SW 1271 (cell line): ENCODE data around the gene BTBD9.
A peak's percentile ranks its signal among the peaks of the same experiment; 100 is the strongest.

ENCODE experiments used
- DNase-seq, 2 experiments: peaks; one replicate each; lab custom pipeline; 2025; lab: John Stamatoyannopoulos, UW

The BTBD9 gene

DNA sequence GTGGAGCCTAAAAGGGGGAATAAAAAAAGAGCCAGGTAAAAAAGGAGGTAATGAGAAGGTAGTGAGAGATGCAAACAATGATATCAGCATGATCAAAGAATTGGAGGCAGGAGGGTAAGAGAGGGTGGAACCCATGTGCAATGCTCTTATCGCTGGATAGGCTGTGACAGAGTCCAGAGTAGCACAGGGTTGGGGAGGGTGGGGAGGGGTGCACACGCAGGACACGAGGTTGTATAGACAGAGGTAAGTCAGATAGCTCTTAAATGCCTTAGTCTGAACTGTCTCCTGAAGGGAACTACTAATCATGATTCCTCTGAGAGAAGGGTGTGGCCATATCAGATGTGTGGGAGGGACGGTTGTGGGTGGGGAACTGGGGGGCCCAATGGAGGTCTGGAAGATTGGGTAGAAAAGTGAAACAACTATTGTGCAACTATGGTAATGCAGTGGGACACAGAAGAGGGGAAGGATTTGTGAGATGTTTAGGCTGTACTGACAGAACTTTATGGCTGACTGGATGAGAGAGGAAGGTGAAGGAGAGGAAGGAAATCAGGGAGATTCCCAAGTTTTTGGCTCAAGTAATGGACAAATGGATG lies 354.8 kb downstream of the BTBD9 start:
- no peak for DNase-seq

DNA sequence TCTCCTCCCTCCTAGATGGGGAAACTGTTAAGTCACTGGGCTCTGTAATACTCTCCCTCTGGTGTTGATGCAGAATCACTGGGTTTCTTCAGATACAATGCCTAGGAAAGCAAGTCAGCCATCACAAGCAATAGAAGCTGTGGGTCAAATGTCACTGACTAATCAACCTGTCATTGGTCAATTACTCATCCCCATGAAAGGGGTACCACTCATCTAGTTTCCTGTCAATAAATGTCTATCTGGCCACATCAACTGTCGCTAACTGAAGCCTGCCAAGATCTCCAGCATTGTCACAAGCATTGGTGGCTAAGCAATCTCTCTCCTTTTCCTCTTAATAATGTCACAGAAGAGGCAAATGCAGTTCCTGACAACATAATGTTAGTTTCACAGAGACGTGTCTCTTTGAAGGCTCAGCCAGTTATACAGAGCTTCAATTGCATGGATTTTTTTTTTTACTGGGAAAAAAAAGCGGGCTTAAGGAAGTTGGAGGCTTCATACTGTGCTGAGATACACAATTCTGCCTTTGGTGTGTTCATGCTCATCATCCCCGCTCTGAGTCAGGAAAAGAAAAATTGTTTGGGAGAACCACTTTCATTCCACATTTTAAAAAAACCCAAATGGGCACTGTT lies 355.9 kb downstream of the BTBD9 start:
- no peak for DNase-seq

DNA sequence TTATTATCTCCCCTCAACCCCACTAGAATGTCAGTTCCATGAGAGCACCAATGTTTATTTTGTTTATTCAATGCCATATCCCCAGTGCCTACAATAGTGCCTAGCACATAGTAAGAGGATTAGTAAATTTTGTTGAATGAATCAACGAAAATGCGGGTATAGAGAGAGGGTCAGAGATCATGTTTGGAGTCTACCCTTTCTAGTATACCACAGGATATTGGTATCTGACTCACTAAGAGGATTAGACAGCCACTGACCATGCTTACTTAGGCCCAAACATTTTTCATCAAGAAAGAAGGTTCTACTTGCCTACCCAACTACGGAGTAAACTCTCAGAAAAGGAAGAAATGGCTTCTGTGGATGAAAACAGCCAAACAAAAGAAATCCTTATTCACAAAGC lies 356.8 kb downstream of the BTBD9 start:
- DNase-seq = no peak

DNA sequence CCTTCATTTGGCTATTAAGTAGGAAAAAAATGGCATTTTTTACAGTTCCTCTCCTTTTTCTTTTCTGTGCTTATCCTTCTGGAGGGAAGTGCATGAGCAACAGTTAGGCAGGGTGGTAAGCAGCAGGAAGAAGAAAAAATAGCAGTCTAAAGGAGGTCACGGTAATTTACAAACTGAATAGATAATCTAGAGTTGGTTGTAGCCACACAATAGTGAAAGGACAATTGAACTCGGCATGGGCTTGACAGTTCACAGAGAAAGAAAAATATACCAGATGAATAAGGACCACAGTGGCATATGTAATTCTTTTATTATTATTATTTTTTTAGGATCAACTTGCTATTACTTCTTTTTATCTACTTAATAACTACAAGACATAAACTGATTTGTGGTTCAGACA lies 358.6 kb downstream of the BTBD9 start:
- DNase-seq = no peak

DNA sequence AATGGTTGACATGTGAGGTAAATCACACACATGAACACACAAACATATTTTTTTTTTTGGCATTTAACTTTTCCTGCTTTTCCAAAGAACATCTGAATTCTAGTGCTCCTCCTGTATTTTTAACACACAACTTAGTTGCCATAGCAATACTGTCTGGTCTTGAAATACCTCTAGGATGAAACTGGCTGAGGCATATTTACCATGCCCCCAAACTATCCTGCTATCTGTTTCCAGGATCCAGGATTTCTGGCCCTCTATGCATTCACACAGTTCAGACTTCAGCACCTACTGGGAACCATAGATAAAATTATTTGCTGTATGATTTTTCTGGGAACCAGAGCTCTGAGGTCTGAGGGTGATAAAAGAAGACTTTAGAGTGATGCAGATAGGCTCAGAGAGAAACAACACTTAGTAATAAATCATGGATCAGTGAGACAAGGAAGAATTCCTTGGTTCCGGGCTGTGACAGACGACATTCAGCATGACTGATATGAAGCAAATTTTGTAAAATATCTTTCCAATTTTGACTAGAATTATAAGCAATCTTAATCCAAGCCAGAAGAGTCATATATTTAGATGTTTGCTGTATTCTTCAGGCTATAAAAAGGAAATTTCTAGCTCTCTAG lies 359.7 kb downstream of the BTBD9 start:
- no peak for DNase-seq

DNA sequence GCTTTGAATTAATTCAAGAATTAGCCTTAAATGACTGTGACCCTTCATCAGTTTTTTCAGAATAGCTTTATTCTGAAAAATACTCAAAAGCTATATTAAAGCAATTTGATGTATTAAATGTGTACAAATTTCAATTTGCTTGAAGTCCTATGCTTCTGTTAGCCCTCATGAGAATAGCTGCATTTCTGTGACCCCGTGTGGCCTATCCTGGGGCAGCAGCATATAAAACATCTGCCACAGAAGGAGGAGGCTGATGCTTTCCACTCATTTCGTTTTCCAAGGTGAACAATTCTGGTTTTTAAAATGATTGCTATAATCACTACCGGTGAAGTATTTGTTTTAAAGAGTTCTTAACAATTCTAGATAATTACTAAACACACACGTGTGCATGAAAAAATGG lies 360.3 kb downstream of the BTBD9 start:
- DNase-seq = no peak

- no peak for DNase-seq
Measured at GRCh38 chr6:38273325-38273724, 366.4 kb downstream of the BTBD9 start.

DNA sequence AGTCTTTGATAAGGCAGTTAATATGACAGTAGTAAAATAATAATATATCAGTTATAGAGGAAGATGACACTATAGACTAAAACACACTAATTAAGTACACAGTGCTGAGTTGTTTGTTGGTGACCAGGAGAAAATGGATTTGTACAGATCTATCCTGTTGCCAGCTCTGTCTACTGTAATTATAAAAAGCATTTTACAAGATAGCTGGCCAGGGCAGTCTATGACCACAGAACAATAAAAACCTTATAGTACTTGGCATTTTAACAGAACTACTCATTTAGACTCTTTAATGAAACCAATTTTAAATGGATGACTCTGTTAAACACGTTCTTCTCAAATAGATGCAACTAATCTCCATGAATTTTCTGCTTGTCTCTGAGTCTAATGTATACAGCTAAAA lies 367.5 kb downstream of the BTBD9 start:
- DNase-seq = no peak

DNA sequence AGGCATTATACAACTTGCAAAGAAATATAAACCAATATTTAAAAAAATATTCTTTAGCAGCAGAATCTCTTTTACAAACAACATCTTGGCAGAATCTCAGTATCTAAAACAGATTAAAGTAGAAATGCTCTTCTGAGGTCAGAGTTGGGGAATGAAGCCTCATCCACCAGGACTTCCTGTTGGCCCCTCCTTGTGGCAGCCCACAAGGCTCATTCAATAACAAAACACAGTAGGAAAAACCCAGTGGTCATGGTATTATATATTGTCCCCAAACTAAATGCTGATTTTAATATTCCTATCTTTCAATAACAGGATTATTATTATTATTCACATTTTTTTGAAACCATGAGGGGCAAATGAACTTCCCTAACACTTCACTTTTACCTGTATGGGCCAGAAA lies 368.6 kb downstream of the BTBD9 start:
- DNase-seq = no peak

DNA sequence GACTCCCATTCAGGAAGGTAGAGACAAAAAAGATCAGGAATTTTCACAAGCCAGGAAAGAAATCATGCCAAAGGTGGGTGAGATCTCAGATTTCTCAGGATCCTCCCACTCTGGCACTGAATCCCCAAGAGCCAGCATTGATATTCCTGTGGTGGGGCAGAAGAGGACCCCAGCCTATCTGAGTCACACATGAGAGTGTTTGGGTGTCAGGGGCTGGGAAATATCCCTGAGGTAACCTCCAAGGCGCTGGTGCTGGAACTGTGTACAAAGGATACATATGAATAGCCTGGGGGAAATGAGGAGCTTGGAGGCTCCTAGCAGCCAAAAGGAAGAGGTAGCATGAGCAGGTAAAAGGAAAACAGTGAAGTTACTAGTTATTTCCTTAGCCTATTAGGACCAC lies 369.4 kb downstream of the BTBD9 start:
- no peak for DNase-seq

- no peak for DNase-seq
Measured at GRCh38 chr6:38269461-38270172, 370.1 kb downstream of the BTBD9 start.

GRCh38 chr6:38268342-38268741 lies 371.4 kb downstream of the BTBD9 start:
- DNase-seq = no peak

GRCh38 chr6:38266921-38267354 lies 372.8 kb downstream of the BTBD9 start:
- no peak for DNase-seq

GRCh38 chr6:38264605-38265004 lies 375.1 kb downstream of the BTBD9 start:
- no peak for DNase-seq

DNA sequence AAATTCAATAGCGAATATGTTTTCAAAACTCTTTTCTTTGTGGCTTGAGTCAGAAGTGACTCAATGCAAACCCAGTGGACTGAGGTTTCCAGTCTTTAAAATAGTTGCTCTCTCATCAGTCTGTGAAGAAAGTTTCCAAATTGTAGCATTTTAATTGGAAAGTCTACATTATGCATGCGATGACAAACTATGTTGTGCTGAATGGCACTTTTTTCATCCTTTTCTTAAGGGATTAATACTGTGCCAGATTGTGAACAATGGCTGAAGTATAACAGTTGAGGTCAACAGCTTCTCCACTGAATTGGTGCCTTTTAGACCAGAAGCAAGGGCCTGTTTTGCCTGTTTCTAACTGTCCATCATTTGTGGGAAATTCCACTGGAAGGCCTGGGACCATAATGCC lies 377.1 kb downstream of the BTBD9 start:
- no peak for DNase-seq

DNA sequence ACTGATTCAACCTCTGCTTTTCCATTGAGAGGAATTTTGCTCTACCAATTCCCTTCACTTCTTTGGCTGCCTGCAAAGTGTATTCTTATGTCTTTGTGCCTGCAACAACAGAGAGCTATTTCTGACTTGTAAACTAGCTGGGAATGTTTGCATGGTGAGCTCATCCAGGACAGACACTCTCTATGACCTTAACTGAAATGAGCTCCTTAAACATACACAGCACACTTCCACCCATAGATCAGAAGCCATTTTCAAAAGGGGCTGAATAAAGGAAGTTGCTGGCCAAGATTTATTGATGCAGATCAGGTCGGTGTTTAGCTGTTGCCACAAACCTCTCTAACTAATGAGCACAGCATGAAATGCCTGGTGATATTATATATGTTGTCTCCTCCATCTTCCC lies 377.7 kb downstream of the BTBD9 start:
- no peak for DNase-seq

DNA sequence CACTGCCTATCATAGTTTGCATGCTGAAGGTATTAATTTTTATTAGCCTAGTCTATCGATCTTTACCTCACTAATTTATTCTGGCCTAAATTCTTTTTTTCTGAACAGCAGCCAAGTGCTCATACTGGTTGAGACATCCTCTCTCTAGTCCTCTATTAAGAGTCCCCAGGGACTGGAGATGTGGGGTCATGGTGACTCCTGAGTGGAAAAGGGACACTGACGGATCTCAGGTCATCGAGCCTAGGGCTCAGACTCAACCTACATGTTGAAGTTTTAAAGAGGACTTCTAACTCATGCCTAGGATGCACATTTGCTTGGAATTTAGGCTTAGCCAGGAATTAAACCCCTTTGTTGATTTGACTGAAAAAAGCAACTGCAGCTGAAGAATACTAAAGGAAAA lies 378.1 kb downstream of the BTBD9 start:
- no peak for DNase-seq

- DNase-seq = peak; percentile 42 to 87
Measured at GRCh38 chr6:38259736-38260135, 380.0 kb downstream of the BTBD9 start.

GRCh38 chr6:38248500-38249234 lies 391.1 kb downstream of the BTBD9 start:
- peak in 1 of 2 experiments; percentile 17 for DNase-seq

- DNase-seq = no peak
Measured at GRCh38 chr6:38245295-38245694, 394.4 kb downstream of the BTBD9 start.

- DNase-seq = no peak
Measured at GRCh38 chr6:38244869-38245268, 394.9 kb downstream of the BTBD9 start.

DNA sequence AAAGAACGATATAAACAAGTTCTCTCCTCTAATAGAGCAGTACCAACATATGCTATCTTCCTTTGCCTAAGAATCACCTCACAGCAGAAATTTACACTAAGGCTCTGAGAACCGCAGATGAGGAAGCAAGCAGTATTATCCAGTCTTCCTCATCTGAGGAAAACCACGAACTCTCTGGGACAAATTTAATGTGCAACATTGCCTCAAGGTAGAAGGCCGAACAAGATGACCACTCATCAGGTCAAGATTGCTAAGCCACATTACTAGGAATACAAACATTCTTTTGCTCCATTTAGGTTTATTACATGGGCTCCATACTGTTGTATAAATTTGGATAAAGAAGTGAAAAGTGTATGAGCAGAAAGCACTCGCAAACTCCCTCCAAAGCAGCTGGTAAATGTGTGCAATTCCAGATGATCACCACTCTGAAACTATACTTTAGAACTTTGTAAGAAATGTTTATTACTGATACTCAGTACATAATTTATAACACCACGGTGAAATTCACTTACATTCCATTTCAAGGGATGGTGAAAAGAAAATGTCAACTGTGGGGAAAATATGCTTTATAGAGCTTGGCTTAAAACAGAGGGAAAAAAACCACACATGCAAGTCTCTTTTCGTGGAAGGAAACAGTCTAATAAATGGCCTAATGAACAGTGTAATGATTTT lies 398.4 kb downstream of the BTBD9 start:
- DNase-seq = no peak
